ENCODE measurements around the gene SHISA7. TPM values are rescaled to one million over a fixed set of nuclear protein-coding genes. Genes with fewer than 3 reads are reported as not detected.
"Not testable (repeated sequence)": the region's sequence is repeated elsewhere in the genome, so short reads cannot be mapped to it uniquely, and the experiment has no call there.

SHISA7 gene
- total RNA-seq, 1 donor from 2014 or later: not detected

DNA sequence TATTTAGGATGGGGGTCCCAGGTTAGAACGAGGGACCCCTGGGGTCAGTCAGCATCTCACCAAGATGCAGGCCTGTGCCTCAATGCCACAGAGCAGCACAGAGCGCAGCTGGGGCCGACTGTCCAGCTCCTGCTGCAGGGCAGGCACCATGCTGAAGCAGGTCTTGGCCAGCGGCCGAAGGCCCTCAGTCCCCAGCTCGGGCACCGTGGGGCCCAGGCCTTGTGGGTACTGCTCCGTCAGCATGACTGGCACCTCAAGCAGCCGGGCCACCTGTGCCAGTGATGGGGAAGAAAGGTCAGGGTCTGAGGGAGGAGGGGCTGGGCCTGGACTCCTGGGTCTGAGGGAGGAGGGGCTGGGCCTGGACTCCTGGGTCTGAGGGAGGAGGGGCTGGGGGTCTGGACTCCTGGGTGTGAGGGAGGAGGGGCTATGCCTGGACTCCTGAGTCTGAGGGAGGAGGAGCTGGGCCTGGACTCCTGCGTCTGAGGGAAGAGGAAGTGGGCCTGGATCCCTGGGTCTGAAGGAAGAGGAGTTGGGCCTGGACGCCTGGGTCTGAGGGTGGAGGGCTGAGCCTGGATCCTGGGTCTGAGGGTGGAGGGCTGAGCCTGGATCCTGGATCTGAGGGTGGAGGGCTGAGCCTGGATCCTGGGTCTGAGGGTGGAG is 12.6 kb upstream of the SHISA7 start:
- no peak overlapping the region for H3K27ac ChIP-seq (ENCODE audit: low read depth, low read length)
- H3K27me3 ChIP-seq (ENCODE audit: control insufficient read depth in 3 of 3, insufficient read depth in 3 of 3, low read length in 3 of 3): peaks cover 7 to 15% (median 12%) of the 10 kb centered on the region in 3 donors
- H3K36me3 ChIP-seq (ENCODE audit: control insufficient read depth in 3 of 3, insufficient read depth in 3 of 3, low read length in 3 of 3): peaks cover 0 to 6% (median 2%) of the 10 kb centered on the region in 3 donors
- peaks cover 10 to 17% (median 12%) of the 10 kb centered on the region in 3 donors for H3K4me1 ChIP-seq (ENCODE audit: control insufficient read depth in 3 of 3, insufficient read depth in 3 of 3, low read length in 3 of 3)
- no peaks in the 10 kb centered on the region for H3K9me3 ChIP-seq (ENCODE audit: control insufficient read depth in 3 of 3, low read length in 3 of 3)
- H3K9ac ChIP-seq (ENCODE audit: low read depth in 1 of 3, low read length in 3 of 3): no peak overlapping the region
- no peak overlapping the region for H3K4me3 ChIP-seq (ENCODE audit: low read length in 3 of 3)

DNA sequence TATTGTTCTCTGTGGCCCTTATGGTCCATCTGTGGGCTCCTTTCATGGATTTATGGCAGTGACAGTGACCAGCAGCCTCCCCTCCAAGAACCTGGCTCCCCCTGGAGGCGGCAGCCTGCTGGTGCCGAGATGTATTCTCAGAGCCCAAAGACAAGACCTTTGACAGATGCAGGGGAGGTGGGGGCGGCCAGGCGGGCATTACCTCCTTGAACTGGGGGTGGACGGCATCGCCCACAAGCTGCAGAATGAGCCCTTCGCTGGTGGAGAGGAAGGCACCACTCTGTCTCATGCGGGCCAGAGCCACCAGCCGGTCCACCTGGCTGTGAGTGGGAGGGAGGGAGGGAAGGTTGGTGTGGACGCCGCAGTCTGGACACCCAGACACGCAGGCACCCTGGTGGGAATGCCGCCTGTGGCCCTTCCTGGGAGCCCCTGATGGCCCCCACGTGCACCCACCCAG is 11.7 kb upstream of the SHISA7 start:
- Histone ChIP-seq H3K4me3 (ENCODE audit: low read length in 3 of 3) (no peak overlapping the region), H3K27me3 (ENCODE audit: control insufficient read depth in 3 of 3, insufficient read depth in 3 of 3, low read length in 3 of 3) (peaks cover 11 to 19% (median 18%) of the 10 kb centered on the region in 3 donors), H3K4me1 (ENCODE audit: control insufficient read depth in 3 of 3, insufficient read depth in 3 of 3, low read length in 3 of 3) (peaks cover 3 to 10% (median 8%) of the 10 kb centered on the region in 3 donors), H3K27ac (ENCODE audit: low read depth, low read length) (no peak overlapping the region), H3K9ac (ENCODE audit: low read depth in 1 of 3, low read length in 3 of 3) (no peak overlapping the region), H3K9me3 (ENCODE audit: control insufficient read depth in 3 of 3, low read length in 3 of 3) (no peaks in the 10 kb centered on the region), H3K36me3 (ENCODE audit: control insufficient read depth in 3 of 3, insufficient read depth in 3 of 3, low read length in 3 of 3) (peaks cover 0 to 6% (median 2%) of the 10 kb centered on the region in 3 donors)

DNA sequence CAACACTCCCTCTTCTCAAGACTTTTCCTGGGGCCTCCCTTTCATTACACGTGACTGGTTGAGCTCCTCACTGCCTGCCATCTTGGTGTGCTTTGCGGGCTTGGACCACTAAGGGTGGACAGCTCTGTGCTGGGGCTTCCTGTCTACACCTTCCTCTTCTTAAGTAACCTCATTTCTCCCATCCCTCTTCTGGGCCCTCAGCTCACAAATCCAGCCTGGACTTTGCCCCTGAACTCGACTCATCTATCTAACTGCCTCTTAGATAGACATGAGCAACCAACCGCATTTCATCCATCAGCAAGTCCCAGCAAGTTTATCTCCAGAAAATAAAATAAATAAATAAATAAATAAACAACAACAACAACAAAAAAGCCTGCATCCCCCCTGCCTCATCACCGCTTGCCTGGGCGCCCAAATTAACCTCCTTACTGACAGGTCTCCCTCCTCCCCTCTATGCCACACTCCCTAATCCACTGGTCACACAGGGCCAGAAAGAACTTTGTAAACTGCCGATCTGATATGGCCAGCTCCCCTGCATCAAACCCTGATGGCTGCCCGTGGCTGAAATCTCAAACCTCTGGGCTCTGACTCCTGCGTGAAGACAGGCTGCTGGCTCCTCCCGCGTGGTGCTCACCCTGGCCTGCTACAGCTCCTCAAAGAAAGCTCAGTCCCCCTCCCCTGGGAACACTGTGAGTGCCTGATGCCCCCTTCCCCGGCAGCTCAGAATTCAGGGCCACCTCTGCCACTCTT is 10.6 kb upstream of the SHISA7 start:
- Histone ChIP-seq H3K4me3 (ENCODE audit: low read length in 3 of 3) (no peak overlapping the region), H3K9me3 (ENCODE audit: control insufficient read depth in 3 of 3, low read length in 3 of 3) (no peaks in the 10 kb centered on the region), H3K4me1 (ENCODE audit: control insufficient read depth in 3 of 3, insufficient read depth in 3 of 3, low read length in 3 of 3) (peaks cover 0 to 6% (median 4%) of the 10 kb centered on the region in 3 donors), H3K9ac (ENCODE audit: low read depth in 1 of 3, low read length in 3 of 3) (no peak overlapping the region), H3K27me3 (ENCODE audit: control insufficient read depth in 3 of 3, insufficient read depth in 3 of 3, low read length in 3 of 3) (peaks cover 20 to 30% (median 29%) of the 10 kb centered on the region in 3 donors), H3K36me3 (ENCODE audit: control insufficient read depth in 3 of 3, insufficient read depth in 3 of 3, low read length in 3 of 3) (peaks cover 0 to 6% (median 2%) of the 10 kb centered on the region in 3 donors), H3K27ac (ENCODE audit: low read depth, low read length) (no peak overlapping the region)

DNA sequence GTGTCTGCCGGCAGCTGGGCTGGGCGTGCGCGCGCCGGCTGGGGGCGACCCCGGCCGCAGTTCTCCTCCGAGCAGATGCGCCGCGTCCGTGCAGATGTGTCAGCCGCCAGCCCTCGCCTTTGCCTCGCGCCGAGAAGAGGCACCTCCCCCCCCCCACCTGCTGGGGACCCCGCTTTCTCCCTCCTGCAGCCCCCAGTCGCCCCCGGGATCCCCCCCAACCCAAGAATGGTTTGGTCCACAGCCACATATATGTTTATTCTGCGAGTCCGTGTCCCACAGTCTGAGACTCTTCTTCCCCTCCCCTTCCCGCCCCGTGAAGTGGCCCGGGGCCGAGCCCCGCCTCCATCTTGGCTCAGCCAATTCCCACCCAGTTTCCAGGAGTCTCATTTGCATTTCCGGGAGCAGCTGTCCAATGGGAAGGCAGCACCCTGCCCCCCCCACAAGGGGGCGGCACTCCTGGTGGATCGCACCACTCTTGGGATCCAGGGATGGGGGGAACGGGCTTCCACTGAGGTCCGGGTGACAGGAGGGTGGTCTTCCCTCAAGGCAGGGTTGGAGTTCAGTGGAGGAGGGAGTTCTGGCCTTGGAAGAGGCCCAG is 9.7 kb upstream of the SHISA7 start:
- Histone ChIP-seq H3K4me1 (ENCODE audit: control insufficient read depth in 3 of 3, insufficient read depth in 3 of 3, low read length in 3 of 3) (peaks cover 0 to 6% (median 4%) of the 10 kb centered on the region in 3 donors), H3K9me3 (ENCODE audit: control insufficient read depth in 3 of 3, low read length in 3 of 3) (no peaks in the 10 kb centered on the region), H3K27me3 (ENCODE audit: control insufficient read depth in 3 of 3, insufficient read depth in 3 of 3, low read length in 3 of 3) (peaks cover 27 to 37% (median 33%) of the 10 kb centered on the region in 3 donors), H3K9ac (ENCODE audit: low read depth in 1 of 3, low read length in 3 of 3) (no peak overlapping the region), H3K27ac (ENCODE audit: low read depth, low read length) (no peak overlapping the region), H3K4me3 (ENCODE audit: low read length in 3 of 3) (no peak overlapping the region), H3K36me3 (ENCODE audit: control insufficient read depth in 3 of 3, insufficient read depth in 3 of 3, low read length in 3 of 3) (peaks cover 0 to 6% (median 2%) of the 10 kb centered on the region in 3 donors)

DNA sequence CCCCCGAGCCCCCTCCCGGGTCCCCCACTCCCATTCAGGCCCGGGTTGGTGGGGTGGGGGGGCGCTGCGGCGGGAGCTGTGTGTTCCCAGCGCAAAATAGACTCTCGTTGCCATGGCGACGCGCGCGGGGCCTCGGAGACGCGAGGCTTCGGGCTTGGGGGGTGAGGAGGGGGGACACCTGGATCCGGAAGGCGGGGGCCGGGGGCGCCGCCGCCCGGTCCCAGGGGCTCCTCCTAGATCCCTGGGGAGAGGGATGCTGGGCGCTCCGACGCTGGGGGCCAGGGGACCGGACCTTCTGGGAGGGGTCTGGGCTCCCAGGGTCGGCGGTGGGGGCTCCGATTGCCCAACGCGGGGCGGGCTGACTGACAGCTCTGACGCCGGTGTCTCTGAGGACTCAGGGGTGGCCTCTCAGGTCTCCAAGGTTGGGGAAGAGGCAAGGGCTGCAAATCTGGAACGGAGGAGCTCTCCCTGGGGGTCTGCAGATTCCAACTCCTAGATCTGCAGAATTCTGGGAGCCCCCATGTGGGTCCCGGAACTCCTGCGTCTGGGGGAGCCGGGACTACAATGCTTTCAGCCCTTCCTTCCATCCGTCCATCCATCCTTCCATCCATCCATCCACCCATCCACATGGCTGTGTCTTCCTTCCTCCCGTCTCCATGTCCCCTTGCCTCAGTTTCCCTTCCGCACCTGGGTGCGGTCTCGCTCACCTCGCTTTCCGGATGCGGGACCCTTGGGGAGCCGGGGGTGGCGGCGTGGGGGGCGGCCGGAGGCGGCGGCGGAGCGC is 9.1 kb upstream of the SHISA7 start:
- H3K9ac ChIP-seq (ENCODE audit: low read depth in 1 of 3, low read length in 3 of 3): peak overlapping the region in 1 of 3 donors; percentile 3
- H3K4me3 ChIP-seq (ENCODE audit: low read length in 3 of 3): peak overlapping the region in 1 of 3 donors; percentile 22
- H3K27ac ChIP-seq (ENCODE audit: low read depth, low read length): no peak overlapping the region
- H3K27me3 ChIP-seq (ENCODE audit: control insufficient read depth in 3 of 3, insufficient read depth in 3 of 3, low read length in 3 of 3): peaks cover 34 to 44% (median 40%) of the 10 kb centered on the region in 3 donors
- no peaks in the 10 kb centered on the region for H3K9me3 ChIP-seq (ENCODE audit: control insufficient read depth in 3 of 3, low read length in 3 of 3)
- H3K36me3 ChIP-seq (ENCODE audit: control insufficient read depth in 3 of 3, insufficient read depth in 3 of 3, low read length in 3 of 3): peaks cover 0 to 6% (median 2%) of the 10 kb centered on the region in 3 donors
- H3K4me1 ChIP-seq (ENCODE audit: control insufficient read depth in 3 of 3, insufficient read depth in 3 of 3, low read length in 3 of 3): peaks cover 0 to 9% (median 4%) of the 10 kb centered on the region in 3 donors

DNA sequence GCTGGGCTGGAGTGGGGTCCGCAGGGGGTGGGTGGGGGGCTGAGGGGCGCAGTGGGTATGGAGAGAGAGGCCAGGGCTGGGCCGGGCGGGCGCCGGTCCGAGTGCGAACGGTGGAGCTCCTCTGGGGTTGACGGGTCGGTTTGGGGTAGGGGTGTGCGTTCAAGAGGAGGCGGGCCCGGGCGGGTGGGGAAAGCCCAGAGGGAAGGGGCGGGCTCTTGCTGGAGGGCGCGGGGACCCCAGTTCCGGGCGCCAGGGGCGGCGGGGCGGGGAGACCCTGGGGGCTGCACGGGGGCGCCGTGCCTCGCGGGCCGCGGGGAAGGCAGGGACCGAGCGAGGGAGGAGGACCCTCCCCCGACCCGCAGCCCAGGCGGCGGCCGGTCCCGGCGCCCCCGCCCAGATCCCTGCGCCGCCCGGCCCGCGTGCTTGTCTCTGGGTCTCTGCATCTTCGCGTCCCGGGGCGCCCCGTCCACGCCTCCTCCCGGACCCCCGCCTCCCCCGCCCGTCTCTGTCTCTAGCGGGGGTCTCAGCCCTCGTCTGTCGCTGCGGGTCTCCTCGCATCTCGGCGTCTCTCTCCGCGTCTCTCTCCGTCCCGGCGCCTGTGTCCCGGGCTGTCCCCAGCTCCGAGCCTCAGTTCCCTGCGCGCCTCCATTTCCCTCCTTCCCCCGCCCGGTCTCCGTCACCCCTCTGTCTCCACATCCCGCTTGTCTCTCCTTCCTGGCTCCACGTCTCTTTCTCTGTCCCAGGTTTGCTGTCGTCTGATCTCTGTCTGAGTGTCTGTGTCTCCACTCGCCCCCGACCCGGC is 8.3 kb upstream of the SHISA7 start:
- Histone ChIP-seq H3K27me3 (ENCODE audit: control insufficient read depth in 3 of 3, insufficient read depth in 3 of 3, low read length in 3 of 3) (peaks cover 40 to 51% (median 45%) of the 10 kb centered on the region in 3 donors), H3K9me3 (ENCODE audit: control insufficient read depth in 3 of 3, low read length in 3 of 3) (no peaks in the 10 kb centered on the region), H3K36me3 (ENCODE audit: control insufficient read depth in 3 of 3, insufficient read depth in 3 of 3, low read length in 3 of 3) (peaks cover 0 to 6% (median 2%) of the 10 kb centered on the region in 3 donors), H3K4me3 (ENCODE audit: low read length in 3 of 3) (no peak overlapping the region), H3K4me1 (ENCODE audit: control insufficient read depth in 3 of 3, insufficient read depth in 3 of 3, low read length in 3 of 3) (peaks cover 0 to 9% (median 4%) of the 10 kb centered on the region in 3 donors), H3K27ac (ENCODE audit: low read depth, low read length) (no peak overlapping the region), H3K9ac (ENCODE audit: low read depth in 1 of 3, low read length in 3 of 3) (no peak overlapping the region)

DNA sequence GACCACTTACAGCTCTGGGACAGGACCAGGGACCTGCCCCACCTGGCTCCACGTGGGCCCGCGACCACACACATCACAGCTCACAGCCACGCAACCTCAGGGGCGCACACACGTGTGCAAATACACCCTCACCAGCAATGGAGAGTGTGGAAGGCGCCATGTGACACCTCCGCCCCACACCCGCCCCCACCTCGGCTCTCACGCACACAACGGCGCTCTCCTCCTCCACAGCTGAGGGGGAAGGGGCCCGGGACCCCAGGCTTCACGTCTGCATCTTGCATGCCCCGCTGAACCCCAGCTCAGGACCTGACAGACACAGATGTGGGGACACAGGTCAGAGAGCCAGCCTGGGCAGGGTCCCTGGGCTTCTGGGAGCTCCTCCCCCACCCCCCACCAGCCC is 6.4 kb upstream of the SHISA7 start:
- H3K4me1 ChIP-seq (ENCODE audit: control insufficient read depth in 3 of 3, insufficient read depth in 3 of 3, low read length in 3 of 3): peaks cover 0 to 9% (median 4%) of the 10 kb centered on the region in 3 donors
- H3K4me3 ChIP-seq (ENCODE audit: low read length in 3 of 3): no peak overlapping the region
- no peak overlapping the region for H3K9ac ChIP-seq (ENCODE audit: low read depth in 1 of 3, low read length in 3 of 3)
- peaks cover 57 to 66% (median 61%) of the 10 kb centered on the region in 3 donors for H3K27me3 ChIP-seq (ENCODE audit: control insufficient read depth in 3 of 3, insufficient read depth in 3 of 3, low read length in 3 of 3)
- H3K9me3 ChIP-seq (ENCODE audit: control insufficient read depth in 3 of 3, low read length in 3 of 3): no peaks in the 10 kb centered on the region
- H3K36me3 ChIP-seq (ENCODE audit: control insufficient read depth in 3 of 3, insufficient read depth in 3 of 3, low read length in 3 of 3): no peaks in the 10 kb centered on the region
- no peak overlapping the region for H3K27ac ChIP-seq (ENCODE audit: low read depth, low read length)

DNA sequence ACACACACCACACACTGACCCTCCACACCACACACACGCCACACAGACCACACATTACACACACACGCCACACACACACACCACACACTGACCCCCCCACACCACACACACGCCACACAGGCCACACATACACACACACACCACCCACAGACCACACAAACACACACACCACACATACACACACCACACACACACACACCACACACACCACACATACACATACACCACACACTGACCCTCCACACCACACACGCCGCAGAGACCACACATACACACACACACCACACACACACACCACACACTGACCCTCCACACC is 5.0 kb upstream of the SHISA7 start:
- H3K36me3 ChIP-seq (ENCODE audit: control insufficient read depth in 3 of 3, insufficient read depth in 3 of 3, low read length in 3 of 3); H3K4me3 ChIP-seq (ENCODE audit: low read length in 3 of 3); H3K9me3 ChIP-seq (ENCODE audit: control insufficient read depth in 3 of 3, low read length in 3 of 3); H3K4me1 ChIP-seq (ENCODE audit: control insufficient read depth in 3 of 3, insufficient read depth in 3 of 3, low read length in 3 of 3); H3K27ac ChIP-seq (ENCODE audit: low read depth, low read length); H3K9ac ChIP-seq (ENCODE audit: low read depth in 1 of 3, low read length in 3 of 3): not testable (repeated sequence)
- peaks cover 68 to 77% (median 73%) of the 10 kb centered on the region in 3 donors for H3K27me3 ChIP-seq (ENCODE audit: control insufficient read depth in 3 of 3, insufficient read depth in 3 of 3, low read length in 3 of 3)
